ENCODE results near the gene TLNRD1.

DNA sequence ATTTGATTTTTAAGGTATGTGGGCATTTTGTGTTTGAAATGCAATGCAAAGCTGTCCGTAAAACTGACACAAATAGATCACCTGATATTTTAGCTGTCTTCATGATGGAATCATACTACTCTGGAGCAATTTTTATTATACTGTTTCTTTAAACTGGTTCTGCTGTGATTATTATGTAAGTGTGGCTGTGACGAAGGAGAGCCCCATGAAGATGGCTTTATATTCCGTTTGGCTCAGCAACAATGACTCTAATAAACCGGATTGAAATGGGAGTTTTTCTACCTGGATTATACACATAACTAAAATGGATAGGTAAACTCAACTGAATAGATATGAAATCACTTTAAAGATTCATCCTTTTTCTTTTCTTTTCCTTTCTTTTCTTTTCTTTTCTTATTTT is 9.4 kb downstream of the TLNRD1 start:
- TF ChIP-seq POLR2AphosphoS5 (IDR thresholded peaks at IDR 0.05) (no peak), POLR2A (IDR thresholded peaks at IDR 0.05) (no peak), EP300 (IDR thresholded peaks at IDR 0.05; ENCODE audit: low read depth) (no peak)
- TF ChIP-seq, protein P1, sequence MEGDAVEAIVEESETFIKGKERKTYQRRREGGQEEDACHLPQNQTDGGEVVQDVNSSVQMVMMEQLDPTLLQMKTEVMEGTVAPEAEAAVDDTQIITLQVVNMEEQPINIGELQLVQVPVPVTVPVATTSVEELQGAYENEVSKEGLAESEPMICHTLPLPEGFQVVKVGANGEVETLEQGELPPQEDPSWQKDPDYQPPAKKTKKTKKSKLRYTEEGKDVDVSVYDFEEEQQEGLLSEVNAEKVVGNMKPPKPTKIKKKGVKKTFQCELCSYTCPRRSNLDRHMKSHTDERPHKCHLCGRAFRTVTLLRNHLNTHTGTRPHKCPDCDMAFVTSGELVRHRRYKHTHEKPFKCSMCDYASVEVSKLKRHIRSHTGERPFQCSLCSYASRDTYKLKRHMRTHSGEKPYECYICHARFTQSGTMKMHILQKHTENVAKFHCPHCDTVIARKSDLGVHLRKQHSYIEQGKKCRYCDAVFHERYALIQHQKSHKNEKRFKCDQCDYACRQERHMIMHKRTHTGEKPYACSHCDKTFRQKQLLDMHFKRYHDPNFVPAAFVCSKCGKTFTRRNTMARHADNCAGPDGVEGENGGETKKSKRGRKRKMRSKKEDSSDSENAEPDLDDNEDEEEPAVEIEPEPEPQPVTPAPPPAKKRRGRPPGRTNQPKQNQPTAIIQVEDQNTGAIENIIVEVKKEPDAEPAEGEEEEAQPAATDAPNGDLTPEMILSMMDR (IDR thresholded peaks at IDR 0.05): no peak

Data from transverse colon (tissue), 4 donors.